Cortex of kidney (tissue), 1 donor: ENCODE results near the gene SLC1A3.
"Not testable (repeated sequence)": the region's sequence is repeated elsewhere in the genome, so short reads cannot be mapped to it uniquely, and the experiment has no call there.

Experiments used
- DNase-seq: peaks from one replicate; lab custom pipeline; 2025; lab: John Stamatoyannopoulos, UW

Gene SLC1A3

DNA sequence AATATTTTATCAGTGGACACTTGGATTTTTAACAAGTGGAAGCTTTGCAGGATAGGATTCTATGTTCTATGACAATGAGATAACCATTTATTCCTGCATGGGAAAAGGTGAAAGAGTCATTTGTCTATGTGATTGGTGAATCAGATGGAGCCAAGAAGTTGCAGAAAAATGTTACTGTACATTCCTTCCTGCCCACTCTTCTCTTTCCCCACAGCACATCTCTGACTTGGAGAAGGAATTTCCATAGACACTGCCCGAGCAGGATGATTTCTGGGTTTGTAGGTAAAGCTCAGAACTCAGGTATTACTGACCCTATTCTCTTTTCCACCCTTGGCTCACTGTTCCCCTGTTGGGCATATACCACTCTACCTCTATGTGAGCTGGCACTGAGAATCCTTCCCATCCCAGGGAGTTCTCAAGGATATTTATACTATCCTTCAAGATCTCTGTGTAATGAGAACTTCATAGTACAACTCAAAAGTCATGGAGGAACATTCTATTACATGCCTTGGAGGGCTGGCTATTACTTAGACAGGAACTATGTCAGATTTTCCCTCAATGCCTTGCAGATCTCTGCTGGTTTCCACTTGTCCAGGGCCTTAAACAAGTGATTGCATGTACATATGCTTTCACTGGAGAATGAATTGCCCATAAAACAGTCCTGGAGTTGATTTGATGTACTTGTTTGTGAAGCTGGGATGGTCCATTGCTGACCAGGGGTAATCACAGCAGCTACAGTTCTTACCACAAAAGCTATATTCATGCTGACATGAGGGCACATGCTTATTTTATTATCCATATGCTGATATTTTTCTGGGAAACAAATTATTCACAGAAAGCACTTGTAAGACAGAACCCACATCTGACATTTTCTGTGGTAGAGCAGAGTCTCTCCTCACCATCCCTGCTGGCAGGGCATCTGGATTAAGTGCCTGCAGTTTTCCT, 24.1 kb downstream of the SLC1A3 start:
- no peak for DNase-seq

DNA sequence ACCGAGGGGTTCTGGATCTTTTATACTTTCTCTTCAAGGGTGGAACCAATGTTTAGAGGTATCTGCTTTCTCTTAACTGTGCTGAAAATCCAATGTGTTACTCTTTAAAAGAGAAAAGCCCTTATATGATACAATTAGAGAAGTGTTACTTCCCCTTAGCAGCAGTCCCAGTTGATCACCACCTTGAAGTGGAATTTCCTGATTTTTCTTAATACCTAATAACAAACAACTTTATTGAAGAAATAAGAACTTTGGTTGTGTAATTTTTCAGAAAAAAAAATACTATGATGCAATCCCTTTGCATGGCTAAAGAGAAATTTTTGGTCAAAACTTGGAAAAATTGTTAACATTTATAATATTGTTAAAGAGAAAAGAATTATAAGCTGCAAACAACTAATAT, 24.7 kb downstream of the SLC1A3 start:
- no peak for DNase-seq

DNA sequence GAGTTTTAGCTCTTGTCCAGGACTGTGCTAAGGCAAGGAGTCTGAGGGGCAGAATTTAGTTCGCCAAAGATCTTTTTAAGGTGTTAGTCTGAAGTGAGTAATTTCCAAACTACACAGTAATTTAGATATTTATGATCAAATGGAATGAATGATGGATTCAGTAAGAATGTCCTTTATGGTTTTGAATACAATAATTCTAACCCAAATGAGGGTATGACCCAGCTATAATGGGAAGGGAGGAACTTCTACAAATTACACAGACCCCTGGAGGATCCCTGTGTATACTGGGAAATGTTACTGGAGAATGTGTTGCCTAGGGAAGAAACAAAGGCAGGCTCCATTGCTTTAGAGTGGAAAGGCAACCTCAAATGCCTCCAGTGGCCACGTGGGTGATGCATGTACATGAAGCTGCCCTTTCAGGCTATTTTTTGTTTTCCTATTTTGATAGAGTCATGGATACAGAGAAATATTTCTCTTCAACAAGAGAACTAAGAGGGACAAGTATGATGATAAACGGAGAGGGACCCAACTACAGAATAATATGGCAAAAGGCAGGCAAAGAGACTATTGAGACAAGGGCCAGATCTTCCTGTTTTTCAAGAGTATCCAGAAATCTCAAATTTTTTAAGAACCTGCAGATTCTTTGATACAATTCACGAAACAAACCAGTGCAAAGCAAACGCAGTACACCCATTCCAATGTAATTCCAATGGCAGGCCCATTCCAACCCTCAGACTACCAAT, 25.4 kb downstream of the SLC1A3 start:
- no peak for DNase-seq

DNA sequence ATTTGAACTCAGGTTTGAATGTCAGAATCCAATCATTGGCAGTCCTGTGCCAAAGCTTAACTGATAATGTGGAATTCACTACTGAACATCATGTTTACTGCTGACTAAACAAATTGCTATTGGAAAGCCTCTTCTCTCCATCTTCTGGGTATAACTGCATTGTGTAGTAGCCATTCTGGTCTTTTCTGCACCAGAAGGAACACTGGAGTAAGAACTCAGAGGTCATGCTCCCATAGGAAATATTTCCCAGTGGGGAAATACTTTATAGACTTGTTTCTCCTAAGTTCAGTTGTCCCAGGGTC, 25.9 kb downstream of the SLC1A3 start:
- no peak for DNase-seq

DNA sequence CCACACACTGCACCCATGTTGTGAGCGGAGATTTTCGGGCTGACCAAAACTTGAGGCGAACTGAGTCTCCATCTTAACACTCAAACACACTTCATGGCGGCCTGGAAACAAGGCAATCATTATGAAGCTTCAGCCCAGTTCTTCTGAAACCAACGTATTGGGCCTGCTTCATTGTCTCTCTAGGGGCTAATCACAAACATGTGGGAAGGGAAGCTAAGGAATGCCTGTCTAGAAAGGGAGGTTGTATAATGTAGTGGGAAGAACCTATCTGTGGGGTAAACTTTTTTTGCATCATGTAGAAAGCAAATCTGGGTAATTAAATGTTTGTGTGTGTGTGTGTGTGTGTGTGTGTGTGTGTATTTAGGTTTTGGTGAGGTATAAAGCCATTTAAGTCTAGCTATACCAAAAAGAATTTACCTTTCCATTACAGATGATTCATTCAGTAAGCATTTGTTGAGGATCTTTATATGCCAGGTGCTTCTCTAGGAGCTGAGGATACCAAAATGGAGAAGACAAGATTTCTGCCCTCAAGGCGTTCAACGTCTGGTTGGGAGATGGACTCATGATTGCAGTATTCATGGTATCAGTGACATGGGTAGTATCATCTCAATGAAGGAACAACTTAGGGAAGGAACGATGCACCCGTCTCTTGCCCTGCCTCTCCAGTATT, 29.4 kb downstream of the SLC1A3 start:
- DNase-seq: no peak

DNA sequence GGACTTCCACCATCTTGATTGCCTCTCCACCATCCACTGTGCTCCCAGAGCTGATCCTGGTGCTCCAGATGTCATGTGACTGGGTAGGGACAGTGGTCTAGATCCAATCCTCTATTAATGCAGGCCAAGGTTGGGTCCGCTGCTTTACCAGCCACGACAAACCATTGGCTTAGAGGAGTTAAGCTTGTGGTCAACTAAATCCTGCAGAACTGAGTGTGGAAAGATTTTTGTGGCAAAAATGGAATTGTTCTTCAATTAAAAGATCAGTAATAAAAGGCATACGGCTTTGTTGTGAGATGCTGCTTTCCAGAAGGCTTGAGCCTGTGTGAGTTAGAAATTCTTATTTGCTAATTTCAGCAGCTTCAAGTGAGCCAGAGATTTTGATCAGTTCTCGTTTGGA, 30.7 kb downstream of the SLC1A3 start:
- DNase-seq: no peak

DNA sequence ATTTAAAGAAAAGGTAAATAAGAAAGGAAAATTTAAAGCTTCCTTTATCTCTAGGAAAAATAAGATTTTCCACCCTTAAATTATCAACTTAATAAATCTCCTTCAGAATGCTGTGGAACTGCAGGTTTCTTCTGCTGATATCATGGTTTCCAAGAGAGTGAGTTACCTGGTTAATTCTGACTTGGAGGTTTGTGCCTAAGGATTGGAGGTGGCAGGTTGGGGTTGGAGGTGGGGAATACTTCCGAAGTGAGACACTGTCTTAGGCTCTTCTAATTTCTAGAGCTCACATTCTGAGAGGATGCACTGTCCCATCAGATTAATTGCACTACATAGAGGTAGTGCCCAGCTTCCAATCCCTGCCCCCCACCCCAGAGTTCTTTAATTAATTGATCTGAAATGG, 31.1 kb downstream of the SLC1A3 start:
- no peak for DNase-seq

DNA sequence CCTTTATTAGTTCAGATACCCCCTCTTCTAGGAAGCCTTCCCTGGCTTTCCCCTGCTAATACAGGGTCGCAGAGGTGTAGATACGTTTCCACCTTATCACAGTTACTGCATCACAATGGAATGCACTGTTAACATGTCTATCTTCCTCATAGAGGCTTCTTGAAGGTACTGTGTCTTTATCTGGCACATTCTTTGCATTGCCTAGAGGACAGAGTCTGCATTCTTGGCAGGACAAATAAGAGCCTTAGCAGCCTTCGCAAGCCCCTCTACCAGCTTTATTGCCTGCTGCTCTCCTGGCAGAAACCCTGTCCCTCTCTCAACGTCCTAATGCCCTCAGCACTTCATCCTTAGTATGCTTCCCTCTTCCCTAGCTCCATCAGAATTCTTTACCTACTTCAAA, 31.6 kb downstream of the SLC1A3 start:
- no peak for DNase-seq

DNA sequence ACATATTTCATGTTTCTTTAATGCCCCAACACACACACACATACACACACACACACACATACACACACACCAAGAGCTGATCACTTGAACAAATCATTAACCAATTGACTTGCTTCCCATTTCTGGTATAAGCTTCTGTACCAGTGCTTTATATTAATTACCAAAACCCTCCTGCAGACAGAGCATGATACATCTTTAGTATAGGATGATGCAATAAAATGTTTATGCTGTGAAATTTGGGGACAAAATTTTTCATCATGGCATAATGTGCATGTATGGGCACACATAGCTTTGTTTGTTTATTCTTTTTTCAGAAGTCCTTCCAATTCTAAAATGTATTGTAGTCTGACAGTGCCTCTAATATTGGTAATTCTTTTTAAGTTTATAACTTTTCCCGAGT, 34.5 kb downstream of the SLC1A3 start:
- no peak for DNase-seq

DNA sequence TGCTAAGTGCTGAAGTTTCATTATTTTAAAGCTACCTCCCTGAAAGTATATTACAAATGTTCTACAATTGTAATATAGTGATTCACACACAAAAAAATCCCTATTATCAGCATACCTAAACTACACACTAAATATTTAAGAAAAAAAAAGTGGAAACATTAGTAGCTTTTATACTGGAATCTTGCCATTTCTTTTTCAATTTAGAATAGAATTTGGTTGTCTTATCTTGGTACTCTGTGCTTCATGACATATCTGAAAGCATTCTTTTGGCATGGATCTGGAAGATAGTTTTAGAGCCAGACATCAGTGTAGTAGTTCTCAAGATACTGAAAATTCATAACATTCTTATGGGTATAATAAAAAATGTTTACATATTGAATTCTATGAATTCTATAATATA, 35.0 kb downstream of the SLC1A3 start:
- no peak for DNase-seq

DNA sequence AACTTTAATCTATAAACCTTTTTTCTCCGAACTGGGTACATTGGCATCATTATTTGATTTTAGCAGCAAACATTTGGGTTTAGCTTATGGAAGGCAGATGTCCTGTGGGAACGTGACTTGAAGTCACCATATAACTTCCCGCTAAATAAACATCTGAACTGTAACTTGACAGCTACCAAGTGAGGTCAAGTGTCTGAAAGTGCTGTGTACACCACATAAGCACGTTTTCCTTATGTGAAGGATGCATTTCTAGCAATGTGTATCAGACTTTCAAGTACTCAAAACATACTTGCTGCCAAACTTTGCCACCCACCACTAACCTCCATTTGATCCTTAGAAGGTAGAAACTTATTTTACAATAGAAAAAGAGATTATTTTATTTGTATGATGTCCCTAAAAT, 35.7 kb downstream of the SLC1A3 start:
- DNase-seq: no peak

DNA sequence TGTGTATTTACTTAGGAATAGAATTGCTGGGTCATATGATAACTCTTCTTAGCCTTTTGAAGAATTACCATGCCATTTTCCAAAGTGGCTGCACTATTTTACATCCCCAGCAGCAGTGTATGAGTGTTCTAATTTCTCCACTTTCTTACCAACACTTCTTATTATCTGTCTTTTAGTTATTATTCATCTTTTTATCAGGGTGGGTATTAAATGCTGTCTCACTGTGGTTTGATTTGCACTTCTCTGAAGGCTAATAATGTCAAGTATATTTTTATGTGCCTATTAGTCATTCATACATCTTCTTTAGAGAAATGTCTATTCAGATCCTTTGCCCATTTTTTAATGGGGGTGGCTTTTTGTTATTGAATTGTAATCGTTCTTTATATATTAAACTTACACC, 36.8 kb downstream of the SLC1A3 start:
- DNase-seq: no peak

DNA sequence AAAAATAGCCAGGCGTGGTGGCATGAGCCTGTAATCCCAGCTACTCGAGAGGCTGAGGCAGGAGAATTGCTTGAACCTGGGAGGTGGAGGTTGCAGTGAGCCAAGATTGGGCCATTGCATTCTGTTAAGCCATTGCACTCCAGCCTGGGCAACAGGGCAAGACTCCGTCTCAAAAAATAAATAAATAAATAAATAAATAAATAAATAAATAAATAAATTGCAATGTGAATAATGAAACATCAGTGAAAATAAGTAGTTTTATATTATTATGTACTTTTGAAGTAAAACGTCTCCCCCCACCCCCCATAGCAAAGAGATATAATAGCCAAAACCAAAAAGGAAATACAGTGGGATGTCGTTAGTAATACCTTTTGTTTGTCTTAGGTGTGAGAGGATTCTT, 37.4 kb downstream of the SLC1A3 start:
- DNase-seq: not testable (repeated sequence)

DNA sequence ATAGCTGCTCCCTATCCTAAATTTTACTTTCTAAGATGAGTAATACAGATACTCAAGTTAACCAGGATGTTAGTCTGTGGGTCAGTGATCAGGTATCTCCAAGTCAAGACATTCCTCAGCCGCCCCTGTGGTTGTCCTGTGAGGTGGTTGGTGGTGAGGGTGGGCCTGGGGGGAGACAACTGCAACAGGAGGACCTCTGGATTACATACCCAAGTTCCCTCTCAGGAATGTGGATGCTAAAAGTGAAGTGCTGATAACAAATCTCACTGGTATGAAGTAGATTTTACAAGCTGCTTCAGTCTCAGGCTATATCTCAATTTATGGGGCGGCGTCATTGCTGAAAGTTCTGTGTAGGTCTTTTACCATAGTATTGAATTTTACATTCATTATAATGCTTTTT, 38.3 kb downstream of the SLC1A3 start:
- no peak for DNase-seq

DNA sequence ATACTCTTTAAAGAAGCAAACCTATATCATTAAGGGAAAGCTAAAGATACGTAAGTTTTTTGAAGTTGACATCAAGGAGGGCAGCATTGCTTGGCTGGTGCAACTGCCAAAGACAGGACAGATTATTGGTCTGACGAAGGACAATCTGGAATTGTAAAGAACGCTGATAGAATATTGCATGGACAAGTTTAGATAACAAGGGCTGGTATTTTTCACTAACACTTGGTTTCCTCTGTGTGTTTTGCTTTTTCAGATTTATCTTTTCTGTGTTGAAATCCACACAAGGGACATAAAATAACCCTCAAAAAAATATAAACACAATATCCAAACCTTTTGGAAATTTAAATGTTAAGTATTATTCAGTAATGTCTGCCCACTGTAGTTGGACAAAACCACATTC, 39.7 kb downstream of the SLC1A3 start:
- DNase-seq: no peak

DNA sequence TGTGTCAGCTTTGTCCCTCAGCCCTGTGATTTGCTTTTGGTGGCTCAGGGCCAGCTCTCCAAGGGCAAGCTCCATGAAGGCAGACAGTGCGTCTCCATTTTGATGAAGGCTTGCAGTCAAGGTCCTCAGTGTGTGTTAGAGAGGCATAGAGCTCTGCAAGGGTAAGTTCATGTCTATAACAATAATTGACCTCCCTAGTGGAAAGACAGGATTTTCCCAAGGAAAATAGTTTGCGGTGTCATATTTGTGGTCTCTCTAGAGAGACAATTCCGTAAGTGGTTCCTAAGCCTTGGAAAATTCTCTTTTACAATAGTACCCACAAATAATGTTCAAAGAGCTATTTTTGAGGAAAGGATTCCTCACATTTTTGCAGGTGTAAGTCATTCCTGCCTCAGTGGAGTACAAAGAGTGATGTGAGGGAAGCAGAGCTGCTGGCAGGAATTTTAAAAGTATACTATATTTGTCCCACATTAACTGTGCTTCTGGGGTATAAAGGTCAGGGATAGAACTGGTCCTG, 40.2 kb downstream of the SLC1A3 start:
- no peak for DNase-seq

DNA sequence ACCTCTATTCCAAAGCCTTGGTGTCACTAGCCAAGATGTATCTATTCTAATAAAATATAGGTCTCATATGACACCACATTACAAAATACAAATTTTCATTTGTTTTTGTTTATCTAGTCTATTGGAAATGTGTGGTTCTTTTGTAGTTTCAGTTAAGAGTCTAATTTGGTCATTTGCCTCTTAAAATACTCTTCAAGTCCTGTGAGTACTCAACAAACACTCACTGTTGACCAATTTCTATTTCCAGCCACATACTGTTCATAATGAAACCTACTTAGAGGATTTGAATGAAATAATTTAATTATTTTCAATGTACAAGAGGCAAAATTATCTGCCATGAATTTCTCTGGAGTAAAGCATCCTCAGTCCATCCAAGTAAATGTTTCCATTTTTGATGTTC, 40.6 kb downstream of the SLC1A3 start:
- DNase-seq: no peak

DNA sequence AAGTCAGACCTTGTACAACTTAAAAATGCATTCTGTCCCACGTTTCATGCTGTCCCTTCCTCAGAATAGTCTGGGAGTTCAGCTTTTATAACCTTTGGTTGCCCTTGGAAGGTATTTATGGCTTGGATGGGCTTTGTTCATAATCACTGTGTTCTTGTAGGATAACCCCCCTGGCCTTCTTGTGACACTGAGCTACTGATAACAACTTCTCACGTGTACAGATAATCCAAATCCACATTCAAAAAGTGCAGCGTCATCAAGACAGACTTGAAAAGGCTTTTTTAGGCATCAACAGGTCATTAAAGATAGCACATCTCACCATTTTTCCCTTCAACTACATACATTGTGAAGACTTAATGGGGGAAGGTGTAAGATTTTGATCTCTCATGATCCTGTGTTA, 42.0 kb downstream of the SLC1A3 start:
- DNase-seq: no peak

DNA sequence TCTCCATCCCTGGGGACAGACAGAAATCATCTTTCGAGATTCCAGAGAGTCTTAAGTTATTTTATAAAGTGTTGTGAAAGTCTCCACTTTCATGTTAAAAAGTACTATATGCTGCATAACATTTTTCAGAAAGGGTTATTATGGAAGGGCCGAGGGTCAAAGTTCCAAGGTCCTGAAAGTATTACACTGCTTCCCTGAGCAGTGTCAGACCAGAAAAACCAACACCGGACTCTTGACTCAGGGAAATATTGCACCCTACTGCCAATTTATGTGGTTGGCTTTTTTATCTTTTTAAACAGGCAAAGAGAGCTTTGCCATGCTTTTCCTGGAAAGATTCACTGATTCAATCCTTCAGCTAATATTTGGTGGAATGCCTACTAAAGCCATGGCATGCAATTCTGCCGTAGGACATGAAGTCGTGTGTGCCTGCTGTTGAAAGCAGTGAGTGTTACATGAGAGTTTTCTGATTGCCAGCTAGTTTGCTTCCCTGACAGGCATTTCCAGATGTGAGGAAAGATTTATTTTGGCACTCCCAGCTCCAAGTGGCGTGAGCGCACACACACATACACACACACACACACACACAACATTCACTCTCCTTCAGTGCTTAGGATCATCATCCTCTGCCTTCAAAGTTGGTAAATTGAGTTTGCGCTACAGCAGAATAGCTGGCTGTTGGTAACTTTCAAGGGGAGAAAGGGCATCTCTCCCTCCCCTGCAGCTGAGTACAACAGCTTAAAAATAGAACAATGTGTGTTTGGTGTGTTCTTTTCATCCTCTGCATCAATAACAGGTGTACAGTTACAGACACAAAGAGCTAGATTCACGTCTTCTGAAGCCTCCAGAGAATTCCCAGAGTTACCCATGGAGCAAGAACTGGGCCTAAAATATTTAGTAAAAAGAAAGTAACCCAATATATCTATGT, 45.6 kb downstream of the SLC1A3 start:
- no peak for DNase-seq

DNA sequence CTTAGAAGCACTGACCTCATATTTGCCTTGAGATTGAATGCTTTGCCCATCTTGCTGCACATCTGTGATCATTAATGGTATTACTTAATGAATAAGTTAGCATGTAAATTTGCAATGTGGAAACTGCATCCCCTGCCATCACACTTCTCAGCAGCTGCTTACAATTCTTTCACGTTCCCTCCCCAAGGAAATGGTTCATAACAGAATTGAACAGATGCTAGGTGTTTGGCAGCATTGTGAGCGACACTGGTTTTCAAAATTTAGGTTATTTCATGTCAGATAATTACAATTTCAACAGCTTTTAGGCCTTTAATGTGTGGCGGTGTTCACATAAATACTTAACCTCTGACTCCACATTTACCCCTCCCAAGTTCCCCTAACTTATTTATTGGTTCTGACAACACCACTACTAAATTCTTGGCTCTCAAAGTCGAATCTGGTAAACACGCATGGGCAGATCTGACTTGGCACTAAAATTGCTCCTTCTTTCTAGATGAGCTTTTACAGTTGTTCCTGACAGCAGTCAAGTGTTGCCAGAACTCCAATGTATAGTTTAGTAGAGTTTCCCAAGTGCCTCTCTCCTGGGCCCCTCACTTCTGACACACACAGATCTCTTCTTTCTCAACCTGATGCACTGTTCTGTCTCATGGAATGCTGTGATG, 46.8 kb downstream of the SLC1A3 start:
- no peak for DNase-seq

DNA sequence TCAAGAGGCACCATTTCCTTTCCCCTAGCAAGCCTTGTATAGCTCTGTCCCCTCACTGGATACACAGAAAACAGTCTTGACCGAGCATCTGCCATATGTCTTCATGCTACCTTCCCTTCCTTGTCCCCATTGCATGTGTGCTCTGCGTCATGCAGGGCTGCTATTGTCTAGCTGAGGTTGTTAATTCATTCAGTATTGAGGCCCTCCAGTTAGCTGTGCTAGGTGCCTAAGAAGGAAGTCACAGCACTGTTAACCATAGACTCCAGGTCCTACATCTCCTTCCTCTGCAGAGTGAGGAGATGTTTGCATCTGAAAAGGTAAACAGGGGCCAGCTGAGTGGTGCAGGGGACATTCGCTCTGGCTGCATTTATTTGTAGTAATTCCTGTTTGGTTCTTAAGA, 48.2 kb downstream of the SLC1A3 start:
- no peak for DNase-seq
